GM06990 (cell line): ENCODE results near the gene ATG4B.

Experiments
- DNase-seq: peaks from one replicate; pipeline ENCODE4 v3.0.0-alpha.2; 2011; ENCODE audit not compliant: insufficient read length; ENCODE audit errors: extremely low read depth
- H3K27me3 ChIP-seq: replicated peaks from 2 replicates; pipeline ENCODE4 v1.6.0; 2011; ENCODE audit warnings: low read length; ENCODE audit not compliant: control insufficient read depth, insufficient read depth
- H3K36me3 ChIP-seq: 2 replicates; pipeline ENCODE4 v1.5.1; 2011; ENCODE audit warnings: low read length; ENCODE audit not compliant: control insufficient read depth, insufficient read depth
- H3K4me3 ChIP-seq: replicated peaks from 2 replicates; pipeline ENCODE4 v1.5.1; 2011; ENCODE audit warnings: low read depth, mild to moderate bottlenecking, control low read depth, low read length
- CTCF ChIP-seq: IDR thresholded peaks from 2 replicates; pipeline ENCODE4 v1.5.1; 2011; ENCODE audit warnings: low read length, control low read depth, mild to moderate bottlenecking, inconsistent platforms; ENCODE audit not compliant: insufficient read depth, poor library complexity, severe bottlenecking

ATG4B gene

GRCh38 chr2:241649404-241649803 lies 11.9 kb downstream of the ATG4B start:
- Histone ChIP-seq H3K27me3 (no peaks in the 10 kb centered on the region), H3K36me3 (peaks cover 18% of the 10 kb centered on the region), H3K4me3 (no peak overlapping the region)
- no peak for DNase-seq
- no peak for TF ChIP-seq CTCF

- Histone ChIP-seq H3K27me3 (no peaks in the 10 kb centered on the region), H3K36me3 (peaks cover 22% of the 10 kb centered on the region), H3K4me3 (no peak overlapping the region)
- TF ChIP-seq CTCF = no peak
- DNase-seq = no peak
These were observed 12.4 kb downstream of the ATG4B start for GRCh38 chr2:241649927-241650326.

- Histone ChIP-seq H3K36me3 (peaks cover 27% of the 10 kb centered on the region), H3K27me3 (no peaks in the 10 kb centered on the region), H3K4me3 (no peak overlapping the region)
- TF ChIP-seq CTCF = no peak
- DNase-seq = no peak
These were observed 14.6 kb downstream of the ATG4B start for GRCh38 chr2:241652142-241652541.

- TF ChIP-seq CTCF = no peak
- peaks cover 27% of the 10 kb centered on the region for H3K36me3 ChIP-seq
- no peak overlapping the region for H3K4me3 ChIP-seq
- H3K27me3 ChIP-seq = no peaks in the 10 kb centered on the region
- DNase-seq = no peak
These were observed 15.2 kb downstream of the ATG4B start for GRCh38 chr2:241652722-241653121.

- no peaks in the 10 kb centered on the region for H3K27me3 ChIP-seq
- no peak overlapping the region for H3K4me3 ChIP-seq
- DNase-seq = no peak
- H3K36me3 ChIP-seq = peaks cover 29% of the 10 kb centered on the region
- no peak for TF ChIP-seq CTCF
These were observed 15.8 kb downstream of the ATG4B start for GRCh38 chr2:241653210-241653750.

GRCh38 chr2:241654551-241654950 lies 17.1 kb downstream of the ATG4B start:
- Histone ChIP-seq H3K4me3 (no peak overlapping the region), H3K36me3 (peaks cover 39% of the 10 kb centered on the region), H3K27me3 (no peaks in the 10 kb centered on the region)
- DNase-seq = no peak
- no peak for TF ChIP-seq CTCF
